IPS DF 6.9 (cell line): ENCODE measurements around the gene AMHR2.

Experiments used
- DNase-seq: peaks from one replicate; pipeline ENCODE4 v3.0.0-alpha.2; 2013; ENCODE audit warnings: low read depth, low spot score
- H3K27ac ChIP-seq: one replicate; pipeline ENCODE4 v1.5.1; 2013; ENCODE audit warnings: low read length, control low read depth
- H3K27me3 ChIP-seq: 2 replicates; pipeline ENCODE4 v1.6.1; 2013; ENCODE audit warnings: mild to moderate bottlenecking, low read length; ENCODE audit not compliant: control insufficient read depth, insufficient read depth
- H3K36me3 ChIP-seq: 2 replicates; pipeline ENCODE4 v1.6.1; 2013; ENCODE audit warnings: low read length; ENCODE audit not compliant: control insufficient read depth, insufficient read depth
- H3K4me1 ChIP-seq: 2 replicates; pipeline ENCODE4 v1.6.1; 2013; ENCODE audit warnings: low read length; ENCODE audit not compliant: control insufficient read depth, insufficient read depth
- H3K4me3 ChIP-seq: 2 replicates; pipeline ENCODE4 v1.5.1; 2013; ENCODE audit warnings: mild to moderate bottlenecking, low read length
- H3K9me3 ChIP-seq: 2 replicates; pipeline ENCODE4 v1.6.1; 2013; ENCODE audit warnings: low read length, inconsistent platforms; ENCODE audit not compliant: control insufficient read depth, insufficient read depth
- WGBS: extraction: QIAGEN DNeasy Blood & Tissue Kit; methylation state at CpG from one replicate; pipeline ENCODE4 v1.1.7; 2013; ENCODE audit warnings: mixed read lengths, missing lambda C conversion rate; ENCODE audit not compliant: insufficient read length, insufficient coverage; 5-methylcytosine and 5-hydroxymethylcytosine counted together

The AMHR2 gene

DNA sequence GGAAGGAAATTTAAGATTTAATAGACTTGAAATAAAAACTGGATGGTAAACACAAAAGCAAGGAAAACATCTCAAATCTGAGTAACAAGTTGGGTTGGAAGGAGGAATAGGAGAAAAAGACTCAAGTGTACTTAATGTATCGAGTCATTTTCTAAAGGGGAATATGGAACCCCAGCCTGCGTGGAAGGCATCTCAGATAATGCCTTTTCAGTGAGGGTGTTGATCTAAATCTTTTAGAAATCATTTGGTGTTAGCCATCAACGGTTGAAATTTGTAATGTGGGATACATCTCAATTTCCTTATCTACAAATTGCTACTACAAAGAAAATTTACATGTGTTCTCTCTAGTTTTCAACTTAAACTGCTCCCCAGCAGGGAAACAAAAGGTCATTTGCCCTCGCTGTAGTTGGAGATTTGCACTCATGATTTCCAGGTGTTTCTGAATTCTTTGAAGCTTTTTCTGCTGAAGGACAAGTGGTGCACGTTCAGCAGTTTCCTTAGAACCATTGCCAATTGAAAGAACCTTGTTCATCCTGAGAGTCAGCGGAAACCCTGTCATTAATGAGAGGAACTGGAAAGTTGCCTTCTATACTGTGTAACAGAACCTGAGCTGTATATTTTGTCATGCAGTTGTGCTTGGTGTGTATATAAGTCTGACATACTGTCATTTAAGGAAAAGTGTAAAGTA is 30.4 kb downstream of the AMHR2 start:
- no CpG with 5 or more reads among the region's 6 CpGs for WGBS
- peaks cover 29% of the 10 kb centered on the region; the same call in 1 of the 2 replicates for H3K36me3 ChIP-seq
- no peaks in the 10 kb centered on the region for H3K27me3 ChIP-seq
- no peak for DNase-seq
- no peak overlapping the region for H3K27ac ChIP-seq
- no peaks in the 10 kb centered on the region for H3K4me1 ChIP-seq
- H3K4me3 ChIP-seq, result no peak overlapping the region
- no peaks in the 10 kb centered on the region for H3K9me3 ChIP-seq

DNA sequence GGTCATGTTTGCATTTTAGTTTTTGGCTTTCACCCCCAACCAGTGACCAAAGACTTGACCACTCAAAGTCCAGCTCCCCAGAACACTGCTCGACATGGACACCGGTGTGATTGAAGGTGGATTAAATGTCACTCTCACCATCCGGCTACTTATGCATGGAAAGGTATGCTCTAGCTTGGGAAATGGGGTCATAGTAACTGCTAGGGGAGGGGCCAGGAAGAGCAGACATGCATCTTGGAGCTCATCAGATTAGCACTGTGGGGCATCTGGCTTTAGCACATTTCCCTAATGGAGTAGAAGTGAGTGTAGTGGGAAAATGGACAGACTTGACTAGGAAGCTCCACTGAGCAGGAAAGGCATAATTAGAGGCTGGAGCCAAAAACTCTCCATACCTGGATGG is 31.1 kb downstream of the AMHR2 start:
- Histone ChIP-seq H3K36me3 (peaks cover 33% of the 10 kb centered on the region; the same call in 1 of the 2 replicates), H3K27ac (no peak overlapping the region), H3K4me3 (no peak overlapping the region), H3K4me1 (no peaks in the 10 kb centered on the region), H3K27me3 (no peaks in the 10 kb centered on the region), H3K9me3 (no peaks in the 10 kb centered on the region)
- DNase-seq, result no peak
- WGBS, result no CpG with 5 or more reads among the region's 3 CpGs

DNA sequence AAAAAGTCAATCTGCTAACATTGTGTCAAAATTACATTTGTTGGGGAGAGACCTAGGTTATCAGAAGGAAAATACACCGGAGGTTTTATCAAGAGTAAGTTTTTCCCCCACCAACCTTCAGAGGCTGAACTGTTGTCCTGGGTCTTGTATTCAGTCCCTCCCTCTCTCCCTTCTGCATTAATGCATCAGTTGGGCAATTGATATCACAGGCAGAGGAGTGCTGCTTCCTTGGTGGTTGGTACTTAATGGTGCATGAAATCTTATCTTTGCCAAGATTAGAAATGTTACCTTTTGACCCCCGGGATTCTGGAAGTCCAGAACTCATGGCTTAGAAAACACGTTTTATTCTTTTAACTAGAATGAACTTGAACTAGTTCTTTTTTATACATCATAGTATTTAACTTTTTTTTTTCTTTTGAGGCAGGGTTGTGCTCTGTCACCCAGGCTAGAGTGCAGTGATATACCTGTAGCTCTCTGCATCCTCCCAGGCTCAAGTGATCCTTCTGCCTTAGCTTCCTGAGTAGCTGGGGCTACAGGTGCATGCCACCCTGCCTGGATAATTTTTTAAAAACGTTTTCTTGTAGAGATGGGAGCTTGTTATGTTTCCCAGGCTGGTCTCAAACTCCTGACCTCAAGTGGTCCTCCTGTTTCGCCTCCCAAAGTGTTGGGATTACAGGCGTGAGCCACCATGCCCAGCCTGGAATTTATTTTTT is 33.2 kb downstream of the AMHR2 start:
- Histone ChIP-seq H3K27ac (no peak overlapping the region), H3K27me3 (no peaks in the 10 kb centered on the region), H3K9me3 (no peaks in the 10 kb centered on the region), H3K36me3 (peaks cover 49% of the 10 kb centered on the region), H3K4me3 (no peak overlapping the region), H3K4me1 (no peaks in the 10 kb centered on the region)
- no CpG with 5 or more reads among the region's 6 CpGs for WGBS
- DNase-seq, result no peak

DNA sequence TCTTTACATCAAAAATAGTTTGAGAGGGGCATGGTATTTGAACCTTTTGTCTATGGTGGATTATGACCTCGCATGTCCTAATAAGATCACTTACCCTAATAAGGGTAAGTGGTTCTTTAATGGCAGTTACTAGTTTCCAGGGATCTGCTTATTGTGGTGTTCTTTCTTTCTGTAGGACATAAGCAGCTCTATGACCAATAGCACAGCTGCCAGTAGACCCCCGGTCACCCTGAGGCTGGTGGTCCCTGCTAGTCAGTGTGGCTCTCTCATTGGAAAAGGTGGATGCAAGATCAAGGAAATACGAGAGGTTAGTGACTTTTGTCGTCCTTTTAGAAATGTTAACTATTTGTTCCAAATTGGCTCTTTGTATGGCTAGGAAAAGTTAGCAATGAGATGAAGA is 35.4 kb downstream of the AMHR2 start:
- Histone ChIP-seq H3K4me1 (no peaks in the 10 kb centered on the region), H3K4me3 (no peak overlapping the region), H3K36me3 (peaks cover 66% of the 10 kb centered on the region), H3K9me3 (no peaks in the 10 kb centered on the region), H3K27me3 (no peaks in the 10 kb centered on the region), H3K27ac (no peak overlapping the region)
- no peak for DNase-seq
- WGBS, result no CpG with 5 or more reads among the region's 4 CpGs

DNA sequence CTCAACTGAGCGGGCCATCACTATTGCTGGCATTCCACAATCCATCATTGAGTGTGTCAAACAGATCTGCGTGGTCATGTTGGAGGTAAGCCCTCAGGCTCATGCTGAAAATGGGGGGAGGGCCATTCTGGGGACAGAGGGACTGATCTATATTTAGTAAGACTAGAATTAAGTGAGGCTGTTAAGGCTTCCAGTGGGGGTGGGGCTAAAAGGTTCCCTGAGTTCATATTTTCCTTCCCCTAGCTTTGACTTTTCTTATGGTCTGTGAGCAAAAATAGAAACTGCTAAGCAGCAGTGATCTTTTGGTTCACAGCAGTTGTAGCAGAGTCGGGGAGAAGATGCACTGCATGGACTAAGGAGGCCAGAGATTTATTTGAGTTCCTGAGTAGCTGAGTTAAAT is 37.4 kb downstream of the AMHR2 start:
- H3K4me3 ChIP-seq, result no peak overlapping the region
- H3K27ac ChIP-seq, result no peak overlapping the region
- DNase-seq, result no peak
- WGBS, result no CpG with 5 or more reads among the region's 3 CpGs
- H3K36me3 ChIP-seq, result peaks cover 68% of the 10 kb centered on the region
- no peaks in the 10 kb centered on the region for H3K9me3 ChIP-seq
- no peaks in the 10 kb centered on the region for H3K4me1 ChIP-seq
- H3K27me3 ChIP-seq, result no peaks in the 10 kb centered on the region

DNA sequence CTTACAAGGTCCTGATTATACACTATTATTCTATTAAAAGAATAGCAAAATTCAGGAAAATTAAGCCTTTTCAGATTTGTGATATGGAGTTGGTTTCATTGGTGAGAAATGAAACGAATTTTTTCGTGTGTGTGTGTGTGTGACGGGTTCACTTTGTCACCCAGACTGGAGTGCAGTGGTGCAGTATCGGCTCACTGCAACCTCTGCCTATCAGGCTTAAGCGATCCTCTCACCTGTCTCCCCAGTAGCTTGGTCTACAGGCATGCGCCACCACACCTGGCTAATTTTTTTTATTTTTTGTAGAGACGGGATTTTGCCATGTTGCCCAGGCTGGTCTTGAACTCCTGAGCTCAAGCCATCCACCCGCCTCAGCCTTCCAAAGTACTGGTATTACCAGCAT is 37.9 kb downstream of the AMHR2 start:
- 100% methylated on average over 2 of the region's 8 CpGs for WGBS
- Histone ChIP-seq H3K4me3 (no peak overlapping the region), H3K4me1 (no peaks in the 10 kb centered on the region)

DNA sequence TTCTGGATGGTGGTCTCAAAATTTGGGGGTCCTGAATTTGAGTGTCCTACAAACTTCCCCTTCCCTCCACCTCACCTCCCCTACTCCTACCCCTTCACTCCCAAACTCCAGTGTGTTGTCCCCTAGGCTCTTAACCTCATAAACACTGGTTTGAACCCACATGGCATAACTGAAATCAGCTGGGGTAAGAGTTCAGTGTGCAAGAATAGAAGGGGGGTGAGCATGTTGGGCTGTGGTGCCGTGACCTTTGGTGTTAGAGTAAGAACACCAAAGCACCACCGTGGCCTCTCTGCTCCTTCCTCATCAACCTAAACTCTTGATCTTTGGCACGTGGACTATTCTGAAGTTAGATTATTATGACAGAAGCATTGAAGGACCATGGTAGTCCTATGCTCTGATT is 39.3 kb downstream of the AMHR2 start:
- no peaks in the 10 kb centered on the region for H3K4me1 ChIP-seq
- H3K27me3 ChIP-seq, result no peaks in the 10 kb centered on the region
- no peak overlapping the region for H3K4me3 ChIP-seq
- H3K27ac ChIP-seq, result no peak overlapping the region
- DNase-seq, result no peak
- H3K9me3 ChIP-seq, result no peaks in the 10 kb centered on the region
- no CpG with 5 or more reads among the region's 3 CpGs for WGBS
- H3K36me3 ChIP-seq, result peaks cover 70% of the 10 kb centered on the region

More for the DNA sequence above, 37.9 kb downstream of the AMHR2 start:
- Histone ChIP-seq H3K27me3 (no peaks in the 10 kb centered on the region), H3K27ac (no peak overlapping the region), H3K36me3 (peaks cover 71% of the 10 kb centered on the region), H3K9me3 (no peaks in the 10 kb centered on the region)
- no peak for DNase-seq

DNA sequence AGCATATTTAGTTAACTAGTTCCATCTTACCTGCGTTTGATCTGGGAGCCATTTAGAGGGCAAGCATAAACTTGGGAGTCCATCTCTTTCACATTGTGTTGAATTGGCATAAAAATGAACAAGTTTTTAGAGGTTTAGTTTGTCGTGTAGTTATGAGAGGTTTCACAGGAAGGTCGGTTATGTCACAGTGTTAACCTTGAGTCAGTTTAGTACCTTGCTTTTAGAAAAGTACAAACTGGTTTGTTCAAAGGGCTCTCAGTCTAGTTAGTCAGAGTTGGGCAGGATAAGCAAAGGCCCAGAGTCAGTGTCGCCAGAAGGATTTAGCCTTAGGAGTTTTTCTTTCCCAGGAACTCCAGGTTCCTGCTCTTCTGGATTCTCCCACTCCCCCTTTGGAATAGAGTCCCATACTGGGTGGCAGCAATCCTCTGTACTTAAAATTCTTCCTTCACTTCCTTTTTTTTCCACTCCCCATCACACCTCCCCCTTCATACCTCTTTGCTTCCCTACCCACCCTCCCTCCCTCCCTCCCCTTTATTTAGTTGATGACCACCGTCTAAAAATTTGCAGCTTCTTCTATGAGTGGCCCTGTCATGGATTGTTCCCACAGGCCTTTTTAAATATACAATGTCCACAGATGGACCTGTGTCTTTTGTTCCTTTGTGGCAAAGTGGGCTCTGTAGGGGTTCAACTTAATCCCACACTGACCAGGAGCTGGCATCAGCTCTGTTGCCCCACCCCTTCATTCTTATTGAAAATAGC is 40.3 kb downstream of the AMHR2 start:
- 100% methylated on average over 2 of the region's 5 CpGs for WGBS
- Histone ChIP-seq H3K36me3 (peaks cover 72% of the 10 kb centered on the region), H3K4me1 (no peaks in the 10 kb centered on the region), H3K27me3 (no peaks in the 10 kb centered on the region), H3K9me3 (no peaks in the 10 kb centered on the region), H3K4me3 (no peak overlapping the region), H3K27ac (no peak overlapping the region)
- no peak for DNase-seq

DNA sequence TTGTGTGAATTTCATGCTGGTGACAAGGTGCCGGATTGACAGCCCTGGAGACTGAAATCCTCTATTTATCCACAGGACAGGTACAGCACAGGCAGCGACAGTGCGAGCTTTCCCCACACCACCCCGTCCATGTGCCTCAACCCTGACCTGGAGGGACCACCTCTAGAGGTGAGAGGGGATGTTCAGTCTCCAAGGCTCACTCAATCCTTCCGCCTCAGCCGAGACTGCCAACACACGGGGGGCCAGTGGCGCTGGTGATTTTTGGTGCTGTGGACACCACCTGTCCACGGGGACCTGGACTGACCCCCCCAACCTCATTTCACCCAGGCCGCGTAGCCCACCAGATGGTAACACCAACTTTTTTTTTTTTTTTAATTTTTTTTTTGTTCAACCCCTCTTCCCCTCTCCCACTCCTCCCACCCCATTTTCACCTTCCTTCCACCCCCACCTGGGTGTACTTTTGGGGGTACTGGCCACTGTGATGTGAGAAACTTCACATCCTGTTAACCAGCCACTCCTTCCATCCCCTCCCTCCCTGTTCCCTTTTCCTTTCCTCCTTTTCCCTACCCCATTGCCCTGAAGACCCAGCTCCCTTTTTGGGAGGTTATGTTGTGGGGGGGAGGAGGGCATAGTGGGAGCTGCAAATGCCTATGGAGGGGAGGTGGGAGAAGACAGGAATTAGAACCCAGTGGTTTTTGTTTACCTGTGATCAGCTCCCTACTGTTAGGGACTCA is 41.2 kb downstream of the AMHR2 start:
- no CpG with 5 or more reads among the region's 11 CpGs for WGBS
- DNase-seq, result no peak
- H3K36me3 ChIP-seq, result peaks cover 70% of the 10 kb centered on the region
- no peak overlapping the region for H3K4me3 ChIP-seq
- no peaks in the 10 kb centered on the region for H3K27me3 ChIP-seq
- no peak overlapping the region for H3K27ac ChIP-seq
- no peaks in the 10 kb centered on the region for H3K9me3 ChIP-seq
- no peaks in the 10 kb centered on the region for H3K4me1 ChIP-seq

DNA sequence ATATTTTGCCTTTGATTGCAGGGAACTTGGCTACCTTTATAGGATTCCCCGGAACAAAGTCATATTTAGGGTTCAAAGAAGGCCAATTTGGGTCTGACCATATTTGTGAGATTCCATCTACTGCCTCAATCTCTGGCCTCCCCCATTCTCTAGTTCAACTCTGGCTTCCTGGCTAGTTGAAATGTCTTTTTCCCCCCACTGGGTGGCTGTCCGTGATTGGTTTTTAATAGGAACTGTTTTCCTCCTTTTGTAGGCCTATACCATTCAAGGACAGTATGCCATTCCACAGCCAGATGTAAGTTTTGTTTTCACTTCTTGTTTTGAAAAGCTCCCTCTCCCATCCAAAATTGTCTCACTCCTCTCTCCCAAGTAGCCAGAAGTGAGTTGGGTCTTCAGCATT is 42.0 kb downstream of the AMHR2 start:
- no CpG with 5 or more reads among the region's 2 CpGs for WGBS
- H3K27ac ChIP-seq, result no peak overlapping the region
- no peaks in the 10 kb centered on the region for H3K4me1 ChIP-seq
- DNase-seq, result no peak
- H3K27me3 ChIP-seq, result no peaks in the 10 kb centered on the region
- no peak overlapping the region for H3K4me3 ChIP-seq
- H3K36me3 ChIP-seq, result peaks cover 66% of the 10 kb centered on the region
- no peaks in the 10 kb centered on the region for H3K9me3 ChIP-seq
